GM12875 (cell line): ENCODE measurements around the gene ZMIZ1.

Source experiments
- H3K4me3 ChIP-seq: one replicate; pipeline ENCODE4 v1.5.1; 2011; ENCODE audit warnings: low read depth, low read length, control low read depth
- TF ChIP-seq, protein P1 (sequence below): IDR thresholded peaks from 2 replicates; pipeline ENCODE4 v1.5.1; 2011; ENCODE audit warnings: low read depth, mild to moderate bottlenecking, control low read depth, inconsistent platforms, low read length, moderate library complexity, borderline replicate concordance; ENCODE audit not compliant: insufficient read depth

The ZMIZ1 gene

DNA sequence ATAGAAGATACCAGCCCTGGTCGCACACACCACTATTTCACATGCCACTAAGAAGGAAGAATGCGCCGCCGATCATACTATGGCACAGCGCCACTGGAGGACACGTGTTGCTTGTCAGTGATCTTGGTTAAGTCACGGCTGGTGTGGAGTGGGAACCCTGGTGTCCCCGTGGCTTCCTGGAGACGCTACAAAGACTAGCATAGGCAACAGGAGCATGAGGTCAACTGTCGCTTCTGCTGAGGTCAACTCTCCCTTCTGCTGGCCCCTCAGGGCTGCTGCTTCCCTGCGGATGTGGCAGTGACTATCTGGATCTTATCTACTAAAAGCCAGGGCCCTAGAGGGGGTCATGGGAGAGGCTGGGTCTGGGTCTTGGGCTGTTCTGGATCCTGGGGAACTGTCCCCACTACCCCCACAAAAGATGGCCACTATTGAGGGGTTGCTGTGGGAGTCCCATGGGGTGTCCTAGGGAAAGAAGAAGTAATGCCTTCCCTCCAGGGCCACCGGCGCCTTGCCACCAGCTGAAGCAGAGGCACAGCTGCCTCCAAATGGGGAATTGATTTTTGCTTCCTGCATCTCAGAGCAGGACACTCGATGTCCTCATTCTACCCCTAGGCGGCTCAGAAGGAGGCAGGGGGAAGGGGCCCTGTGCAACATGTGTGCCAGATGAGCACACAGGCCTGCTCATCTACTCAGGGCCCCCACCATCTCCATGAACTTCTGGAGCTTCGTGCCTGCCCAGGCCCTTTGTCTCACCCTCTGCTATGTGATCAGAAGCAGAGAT lies 201.9 kb downstream of the ZMIZ1 start:
- H3K4me3 ChIP-seq = no peak overlapping the region

DNA sequence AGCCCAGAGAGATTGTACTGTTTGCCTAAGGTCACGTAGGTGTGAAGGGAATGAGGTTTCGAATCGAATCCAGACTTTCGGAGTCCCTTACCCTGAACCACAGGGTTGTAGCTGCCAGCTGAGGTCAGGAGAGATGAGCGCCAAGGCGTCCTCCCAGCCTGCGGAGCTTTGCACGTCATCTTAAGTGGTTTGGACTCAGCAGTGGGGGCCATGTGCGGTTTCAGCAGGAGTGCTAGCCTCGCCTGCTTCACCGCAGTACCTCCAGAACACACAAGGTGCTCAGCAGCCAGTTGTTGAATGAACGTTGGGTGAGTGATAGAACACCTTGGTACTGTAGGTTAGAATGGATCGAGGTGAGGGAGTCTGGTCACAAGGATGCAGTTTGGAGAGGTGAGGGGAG lies 203.6 kb downstream of the ZMIZ1 start:
- TF ChIP-seq, protein P1, sequence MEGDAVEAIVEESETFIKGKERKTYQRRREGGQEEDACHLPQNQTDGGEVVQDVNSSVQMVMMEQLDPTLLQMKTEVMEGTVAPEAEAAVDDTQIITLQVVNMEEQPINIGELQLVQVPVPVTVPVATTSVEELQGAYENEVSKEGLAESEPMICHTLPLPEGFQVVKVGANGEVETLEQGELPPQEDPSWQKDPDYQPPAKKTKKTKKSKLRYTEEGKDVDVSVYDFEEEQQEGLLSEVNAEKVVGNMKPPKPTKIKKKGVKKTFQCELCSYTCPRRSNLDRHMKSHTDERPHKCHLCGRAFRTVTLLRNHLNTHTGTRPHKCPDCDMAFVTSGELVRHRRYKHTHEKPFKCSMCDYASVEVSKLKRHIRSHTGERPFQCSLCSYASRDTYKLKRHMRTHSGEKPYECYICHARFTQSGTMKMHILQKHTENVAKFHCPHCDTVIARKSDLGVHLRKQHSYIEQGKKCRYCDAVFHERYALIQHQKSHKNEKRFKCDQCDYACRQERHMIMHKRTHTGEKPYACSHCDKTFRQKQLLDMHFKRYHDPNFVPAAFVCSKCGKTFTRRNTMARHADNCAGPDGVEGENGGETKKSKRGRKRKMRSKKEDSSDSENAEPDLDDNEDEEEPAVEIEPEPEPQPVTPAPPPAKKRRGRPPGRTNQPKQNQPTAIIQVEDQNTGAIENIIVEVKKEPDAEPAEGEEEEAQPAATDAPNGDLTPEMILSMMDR = no peak

More for the DNA sequence above, 201.9 kb downstream of the ZMIZ1 start:
- TF ChIP-seq, protein P1 = 0 out of 2 replicates have a peak, but pooled peaks have one; percentile 1

DNA sequence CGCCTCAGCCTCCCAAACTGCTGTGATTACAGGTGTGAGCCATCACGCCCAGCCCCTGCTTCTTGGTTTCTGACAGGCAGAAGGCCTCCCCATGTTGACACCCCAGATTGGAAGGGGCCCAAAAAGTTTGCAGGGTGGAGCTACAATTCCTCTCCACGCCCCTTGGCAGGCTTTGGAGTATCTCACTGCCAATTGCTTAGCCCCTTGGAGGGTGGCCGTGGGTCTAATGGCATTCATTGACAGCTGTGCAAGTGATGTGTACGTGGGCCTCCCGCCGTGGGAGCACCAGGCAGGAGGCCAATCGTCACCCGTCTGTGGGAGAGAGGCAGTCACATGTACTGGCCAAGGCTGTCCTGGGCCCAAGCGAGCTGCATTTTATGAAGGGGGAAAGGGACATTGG lies 204.8 kb downstream of the ZMIZ1 start:
- no peak overlapping the region for H3K4me3 ChIP-seq
- TF ChIP-seq, protein P1 = no peak

More for the DNA sequence above, 203.6 kb downstream of the ZMIZ1 start:
- no peak overlapping the region for H3K4me3 ChIP-seq

DNA sequence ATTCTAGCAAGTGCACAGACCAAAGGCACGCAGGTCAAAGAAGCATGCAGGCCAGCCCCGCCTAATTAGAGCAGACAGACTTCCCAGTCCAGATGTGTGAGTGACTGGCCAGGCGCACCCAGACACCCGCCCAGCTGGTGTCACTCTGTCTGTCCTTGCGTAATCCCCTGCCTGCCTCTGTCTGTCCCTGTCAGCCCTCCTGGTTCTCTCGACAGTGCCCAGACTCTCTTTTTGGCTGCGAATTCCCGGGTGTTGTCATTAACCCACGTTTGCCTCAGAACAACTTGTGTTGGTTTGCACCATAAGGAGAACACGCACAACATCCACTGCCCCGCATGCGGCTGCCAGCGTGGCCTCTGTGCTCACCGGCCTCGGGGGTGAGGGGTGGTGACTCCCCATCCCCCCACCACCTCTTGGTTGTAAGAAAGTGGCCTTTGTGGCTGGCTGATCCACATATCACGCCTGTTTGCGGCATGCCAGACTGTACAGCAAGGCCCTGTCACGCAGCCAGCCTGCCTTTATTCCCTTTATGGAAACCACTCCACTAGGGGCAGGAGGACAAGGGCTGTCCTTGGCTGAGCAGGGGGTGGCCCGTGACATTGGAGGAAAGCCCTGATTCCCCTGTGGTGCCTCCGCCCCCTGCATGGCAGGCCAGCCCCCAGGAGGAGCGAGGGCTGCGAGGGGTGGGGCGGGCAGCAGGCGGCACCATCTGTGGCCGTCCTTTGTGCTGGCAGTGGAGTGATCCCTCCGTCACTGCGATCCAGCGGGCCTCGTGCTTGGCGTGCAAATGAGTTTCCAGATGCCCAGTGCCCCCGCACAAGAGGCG lies 205.7 kb downstream of the ZMIZ1 start:
- H3K4me3 ChIP-seq = no peak overlapping the region
- TF ChIP-seq, protein P1 = no peak

DNA sequence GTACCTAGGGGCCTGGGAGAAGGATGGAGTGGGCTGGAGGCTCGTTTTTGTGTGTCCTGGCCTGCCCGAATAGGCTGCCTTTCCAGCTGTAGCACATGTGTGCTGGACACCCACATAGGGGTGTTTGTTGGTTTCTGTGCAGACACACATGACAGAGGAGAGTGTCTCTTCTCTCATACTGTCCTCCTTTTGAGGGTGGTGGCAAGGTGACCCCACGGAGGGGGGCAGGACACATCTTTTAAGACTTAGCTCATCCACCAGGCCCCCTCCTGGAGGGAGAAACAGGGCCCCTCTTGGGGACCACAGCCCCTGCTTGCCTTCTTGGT lies 206.3 kb downstream of the ZMIZ1 start:
- no peak overlapping the region for H3K4me3 ChIP-seq

DNA sequence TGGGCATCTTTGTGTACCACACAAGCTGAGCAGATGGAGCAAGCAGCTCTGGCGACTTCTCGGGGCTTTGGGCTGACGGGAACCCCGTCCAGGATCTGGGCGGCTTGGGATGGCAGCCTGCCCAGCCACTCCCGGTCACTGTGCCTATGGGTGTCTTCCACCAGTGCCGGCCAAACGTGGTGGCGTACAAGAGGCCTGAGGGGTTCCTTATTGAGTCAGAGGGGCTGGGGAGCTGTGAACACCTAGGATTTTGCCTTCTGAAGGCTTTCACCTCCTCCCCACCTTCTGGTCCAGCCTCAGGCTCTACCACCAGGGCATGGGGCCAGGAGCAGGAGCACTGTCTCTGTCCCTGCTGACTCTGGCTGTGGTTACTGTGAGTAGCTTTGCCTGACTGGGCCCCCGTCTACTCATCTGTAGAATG lies 206.7 kb downstream of the ZMIZ1 start:
- TF ChIP-seq, protein P1 = no peak
- no peak overlapping the region for H3K4me3 ChIP-seq

More for the DNA sequence above, 206.3 kb downstream of the ZMIZ1 start:
- TF ChIP-seq, protein P1 = no peak
